ENCODE results near the gene GSPT1.

GRCh38 chr16:11893571-11893970 lies 22.2 kb downstream of the GSPT1 start:
- no peak for TF ChIP-seq POLR2A (IDR thresholded peaks at IDR 0.05)
- TF ChIP-seq, protein P1, sequence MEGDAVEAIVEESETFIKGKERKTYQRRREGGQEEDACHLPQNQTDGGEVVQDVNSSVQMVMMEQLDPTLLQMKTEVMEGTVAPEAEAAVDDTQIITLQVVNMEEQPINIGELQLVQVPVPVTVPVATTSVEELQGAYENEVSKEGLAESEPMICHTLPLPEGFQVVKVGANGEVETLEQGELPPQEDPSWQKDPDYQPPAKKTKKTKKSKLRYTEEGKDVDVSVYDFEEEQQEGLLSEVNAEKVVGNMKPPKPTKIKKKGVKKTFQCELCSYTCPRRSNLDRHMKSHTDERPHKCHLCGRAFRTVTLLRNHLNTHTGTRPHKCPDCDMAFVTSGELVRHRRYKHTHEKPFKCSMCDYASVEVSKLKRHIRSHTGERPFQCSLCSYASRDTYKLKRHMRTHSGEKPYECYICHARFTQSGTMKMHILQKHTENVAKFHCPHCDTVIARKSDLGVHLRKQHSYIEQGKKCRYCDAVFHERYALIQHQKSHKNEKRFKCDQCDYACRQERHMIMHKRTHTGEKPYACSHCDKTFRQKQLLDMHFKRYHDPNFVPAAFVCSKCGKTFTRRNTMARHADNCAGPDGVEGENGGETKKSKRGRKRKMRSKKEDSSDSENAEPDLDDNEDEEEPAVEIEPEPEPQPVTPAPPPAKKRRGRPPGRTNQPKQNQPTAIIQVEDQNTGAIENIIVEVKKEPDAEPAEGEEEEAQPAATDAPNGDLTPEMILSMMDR (IDR thresholded peaks at IDR 0.05): no peak
